ENCODE data around the gene FRMPD4. TPM values are rescaled to one million over a fixed set of nuclear protein-coding genes. Genes with fewer than 3 reads are reported as not detected.

FRMPD4 gene
- total and polyA plus RNA-seq, 2 donors (not counting 3 experiments of a cell fraction or from before 2014, with no cell fraction given) = not detected

- BruUV-seq (replicated peaks) = no TSS peak
- H3K4me2 ChIP-seq (ENCODE audit: insufficient read depth, low read length) = no peak overlapping the region
- H3K4me1 ChIP-seq (ENCODE audit: control insufficient read depth, extremely low read depth, insufficient read depth, low read length) = no peaks in the 10 kb centered on the region
- no peak overlapping the region for H3K9ac ChIP-seq (replicated peaks; ENCODE audit: extremely low read depth, insufficient read depth, low read length)
- no peak overlapping the region for H3K4me3 ChIP-seq (replicated peaks in 1 of 3; ENCODE audit: insufficient read depth in 1 of 3, low read depth in 1 of 3, low read length in 3 of 3)
- no peak overlapping the region for H2AFZ ChIP-seq (ENCODE audit: low read depth, low read length)
- H3K27me3 ChIP-seq (ENCODE audit: control insufficient read depth in 2 of 2, insufficient read depth in 2 of 2, low read length in 2 of 2) = peaks cover 18 to 25% of the 10 kb centered on the region in 2 experiments
- H3K79me2 ChIP-seq (ENCODE audit: control insufficient read depth, insufficient read depth, low read length) = no peaks in the 10 kb centered on the region
- H3K9me3 ChIP-seq (replicated peaks; ENCODE audit: control insufficient read depth, insufficient read depth, low read length) = no peaks in the 10 kb centered on the region
- intact Hi-C loops (cut with micrococcal nuclease) (no loop called here), dilution Hi-C loops (cut with MboI; ENCODE audit: extremely low pct_ligation_motif_present, low sequenced_read_pairs) (no loop called here)
- no peaks in the 10 kb centered on the region for H3K36me3 ChIP-seq (ENCODE audit: control insufficient read depth in 2 of 2, extremely low read depth in 1 of 2, insufficient read depth in 2 of 2, low read length in 2 of 2)
- ChIA-PET CTCF (no interaction called here), POLR2A (no interaction called here)
- DNase-seq (ENCODE audit: low read depth, low spot score) = no peak
- no peak for TF ChIP-seq FOS (IDR thresholded peaks at IDR 0.05; ENCODE audit: borderline replicate concordance, insufficient read depth, low read length)
- TF ChIP-seq POLR2AphosphoS5 (IDR thresholded peaks at IDR 0.05; ENCODE audit: insufficient read depth, low read depth, low read length) = no peak
- no peak for TF ChIP-seq CTCF (IDR thresholded peaks at IDR 0.05; ENCODE audit: extremely low read depth in 1 of 2, insufficient read depth in 1 of 2, low read depth in 1 of 2, low read length in 2 of 2)
- TF ChIP-seq GATA2 (IDR thresholded peaks at IDR 0.05; ENCODE audit: insufficient read depth, insufficient read length, low read depth, low read length) = no peak
- no peak for TF ChIP-seq MYC (IDR thresholded peaks at IDR 0.05; ENCODE audit: low read depth, low read length)
- no peak for TF ChIP-seq JUN (IDR thresholded peaks at IDR 0.05; ENCODE audit: borderline replicate concordance, insufficient read depth, insufficient read length, low read depth)
- no peak for TF ChIP-seq MAX (IDR thresholded peaks at IDR 0.05; ENCODE audit: insufficient read depth, insufficient read length)
- TF ChIP-seq POLR2A (IDR thresholded peaks at IDR 0.05; ENCODE audit: low read depth, low read length) = no peak
- TF ChIP-seq EZH2 (IDR thresholded peaks at IDR 0.05; ENCODE audit: borderline replicate concordance, low read depth, low read length, severe bottlenecking) = no peak
- no peaks in the 10 kb centered on the region for H3K9me1 ChIP-seq (replicated peaks; ENCODE audit: control insufficient read depth, extremely low read depth, insufficient read depth, low read length)
- no peak overlapping the region for H3K27ac ChIP-seq (ENCODE audit: insufficient read depth, low read depth, low read length)
- no peak for FAIRE-seq
- no peaks in the 10 kb centered on the region for H4K20me1 ChIP-seq (replicated peaks; ENCODE audit: control insufficient read depth, extremely low read depth, insufficient read depth, low read length)
Measured at GRCh38 chrX:12142661-12143060, 4.4 kb downstream of the FRMPD4 start.
